HG03025 (cell line): ENCODE results near the gene LRBA.
"Not testable (repeated sequence)": the region's sequence is repeated elsewhere in the genome, so short reads cannot be mapped to it uniquely, and the experiment has no call there.

Experiments
- ATAC-seq: cut with Tn5 transposase; IDR thresholded peaks from one replicate; pipeline ENCODE4 v1.9.1; 2021; ENCODE audit warnings: mild to moderate bottlenecking, moderate library complexity; ENCODE audit not compliant: unreplicated experiment, low FRiP score

Gene LRBA

GRCh38 chr4:150391052-150391451 is 624.0 kb downstream of the LRBA start:
- no peak for ATAC-seq

GRCh38 chr4:150390531-150390910 is 624.6 kb downstream of the LRBA start:
- no peak for ATAC-seq

GRCh38 chr4:150389896-150390530 is 625.1 kb downstream of the LRBA start:
- no peak for ATAC-seq

DNA sequence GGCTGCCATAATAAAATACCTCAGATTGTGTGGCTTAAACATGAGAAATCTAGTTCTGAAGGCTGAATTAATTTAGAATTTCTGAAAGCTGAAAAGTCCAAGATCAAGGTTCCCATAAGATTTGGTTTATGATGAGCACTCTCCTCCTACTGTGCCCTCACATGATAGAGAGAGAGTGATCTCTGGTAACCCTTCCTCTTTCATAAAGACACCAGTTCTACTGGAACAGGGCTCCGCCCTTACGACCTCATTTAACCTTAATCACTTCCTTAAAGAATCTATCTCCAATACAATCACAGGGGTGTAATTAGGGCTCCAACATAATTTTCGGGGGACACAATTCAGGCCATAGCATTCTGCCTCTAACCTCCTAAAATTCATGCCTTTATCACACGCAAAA is 627.1 kb downstream of the LRBA start:
- ATAC-seq = no peak

- not testable (repeated sequence) for ATAC-seq
Observed at GRCh38 chr4:150386415-150386814, 628.7 kb downstream of the LRBA start.

DNA sequence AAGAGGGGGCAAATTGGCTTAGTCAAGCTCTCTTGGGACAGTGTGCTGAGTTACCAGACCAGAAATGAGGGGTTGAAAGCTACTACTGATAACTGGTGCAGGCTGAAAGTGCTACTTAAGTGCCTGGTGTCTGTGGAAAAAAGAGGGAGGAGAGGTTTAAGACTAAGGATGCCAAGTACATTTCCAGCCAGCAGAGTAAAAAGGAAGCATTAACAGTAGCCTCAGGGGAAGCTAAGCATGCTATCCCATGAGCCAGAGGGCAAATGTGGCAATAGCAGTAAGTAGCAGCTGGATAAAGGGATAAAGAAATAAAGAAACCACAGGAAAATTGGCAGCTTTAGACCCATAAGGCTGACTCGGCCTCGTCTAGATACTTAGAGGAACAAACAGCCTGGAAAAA is 629.5 kb downstream of the LRBA start:
- ATAC-seq = no peak

DNA sequence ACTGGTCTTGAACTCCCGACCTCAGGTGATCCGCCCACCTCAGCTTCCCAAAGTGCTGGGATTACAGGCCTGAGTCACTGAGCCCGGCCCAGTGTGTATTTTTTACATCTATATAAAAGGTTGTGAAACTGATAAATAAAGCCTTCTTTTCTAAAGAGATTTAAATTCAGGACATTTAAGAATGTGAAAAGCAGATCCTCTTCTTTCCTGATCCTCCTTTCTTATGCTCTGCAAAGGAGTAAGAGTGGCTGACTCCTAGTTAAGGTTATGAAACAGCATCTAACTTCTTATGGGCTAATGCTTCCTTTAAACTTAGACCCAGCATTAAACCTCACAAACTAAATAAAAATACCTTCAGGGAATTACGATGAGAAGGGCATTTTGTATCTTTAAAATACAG is 630.8 kb downstream of the LRBA start:
- no peak for ATAC-seq

GRCh38 chr4:150382028-150382427 is 633.1 kb downstream of the LRBA start:
- ATAC-seq = no peak

DNA sequence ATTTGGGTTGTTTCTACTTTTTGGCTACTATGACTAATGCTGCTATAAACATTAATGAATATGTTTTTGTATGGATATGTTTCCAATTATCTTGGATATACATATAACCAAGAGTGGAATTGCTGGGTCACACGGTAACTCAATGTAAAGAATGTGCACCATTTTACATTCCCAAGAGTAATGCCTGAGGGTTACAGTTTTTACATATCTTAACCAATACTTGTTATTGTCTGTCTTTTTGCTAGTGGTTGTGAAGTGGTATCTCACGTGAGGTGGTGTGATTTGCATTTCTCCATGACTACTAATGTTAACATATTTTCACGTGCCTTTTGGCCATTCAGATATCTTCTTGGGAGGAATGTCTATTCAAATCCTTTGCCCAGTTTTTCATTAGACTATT is 633.5 kb downstream of the LRBA start:
- ATAC-seq = no peak

DNA sequence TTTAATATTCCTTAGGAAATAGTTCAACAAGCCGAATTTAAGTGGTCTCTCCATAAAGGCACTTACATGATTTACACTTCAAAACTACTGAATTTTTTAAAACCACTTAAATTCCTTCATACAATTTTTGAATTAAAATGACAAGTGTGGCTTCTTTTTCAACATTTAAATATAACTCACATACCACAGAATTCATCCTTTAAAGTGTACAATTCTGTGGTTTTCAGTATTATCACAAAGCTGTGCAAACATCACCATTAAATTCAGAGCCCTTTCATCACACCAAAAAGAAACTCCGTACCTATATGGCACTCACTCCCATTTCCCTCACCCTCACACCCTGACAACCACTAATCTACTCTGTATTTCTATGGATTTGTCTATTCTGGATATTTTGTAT is 634.0 kb downstream of the LRBA start:
- no peak for ATAC-seq

- ATAC-seq = no peak
Observed at GRCh38 chr4:150379454-150379853, 635.6 kb downstream of the LRBA start.

DNA sequence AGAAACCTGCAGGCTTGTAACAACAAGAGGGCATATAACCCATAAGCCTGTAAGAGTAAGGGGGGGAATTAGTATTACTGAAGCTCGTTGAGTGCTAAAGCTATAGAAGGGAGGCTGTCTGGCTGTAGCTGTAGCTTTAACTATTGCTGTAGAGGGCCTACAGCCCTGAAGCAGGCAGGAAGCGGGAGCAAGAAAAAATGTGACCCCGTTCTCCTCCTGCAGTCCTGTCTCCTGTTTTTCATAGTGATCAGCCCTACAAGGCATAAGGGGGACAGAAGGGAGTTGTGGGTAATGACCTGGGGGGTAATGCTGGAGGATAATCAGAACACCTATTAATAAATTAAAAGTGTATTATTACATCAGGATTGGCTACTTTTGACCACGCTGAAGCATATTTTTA is 640.1 kb downstream of the LRBA start:
- ATAC-seq = no peak

GRCh38 chr4:150371869-150372268 is 643.2 kb downstream of the LRBA start:
- ATAC-seq = no peak

GRCh38 chr4:150369434-150370380 is 645.4 kb downstream of the LRBA start:
- no peak for ATAC-seq

DNA sequence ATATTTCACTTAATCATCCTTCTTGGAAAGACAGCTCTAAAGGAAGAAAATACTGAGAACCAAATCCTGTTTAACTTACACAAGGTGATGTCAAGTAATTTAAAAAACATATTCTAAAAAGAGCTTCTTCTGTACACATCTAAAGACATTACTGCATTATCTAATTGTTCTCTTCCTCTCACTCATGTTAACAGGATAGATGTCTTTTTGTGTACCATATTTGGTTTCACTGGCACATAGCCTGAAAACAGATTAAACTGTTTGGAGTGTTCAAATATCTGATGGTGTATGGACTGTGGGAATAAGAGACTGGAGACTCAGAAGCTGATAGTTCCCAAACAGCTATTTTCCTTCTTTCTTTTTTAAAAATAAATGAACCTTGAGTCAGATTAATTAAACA is 646.4 kb downstream of the LRBA start:
- ATAC-seq = no peak

DNA sequence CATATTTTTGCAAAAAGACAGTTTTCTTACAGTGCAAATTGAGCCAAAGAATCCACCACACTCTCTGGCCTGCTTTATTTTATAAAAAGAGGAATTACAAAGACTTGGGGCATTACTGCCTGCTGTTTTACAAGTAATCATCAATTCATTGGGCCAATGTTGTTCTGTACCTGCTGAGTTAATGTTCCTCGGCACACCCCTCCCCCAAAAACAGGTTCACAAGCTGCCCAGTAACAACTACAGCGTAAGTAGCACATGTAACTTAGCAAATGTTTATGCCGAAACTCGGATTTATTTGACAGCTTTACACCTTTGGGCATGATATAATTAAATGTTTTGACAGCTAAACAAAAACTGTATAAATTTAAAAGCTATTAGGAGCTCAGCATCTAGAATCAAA is 647.8 kb downstream of the LRBA start:
- no peak for ATAC-seq

- peak; percentile 74 for ATAC-seq
Observed at GRCh38 chr4:150366487-150366999, 648.5 kb downstream of the LRBA start.

DNA sequence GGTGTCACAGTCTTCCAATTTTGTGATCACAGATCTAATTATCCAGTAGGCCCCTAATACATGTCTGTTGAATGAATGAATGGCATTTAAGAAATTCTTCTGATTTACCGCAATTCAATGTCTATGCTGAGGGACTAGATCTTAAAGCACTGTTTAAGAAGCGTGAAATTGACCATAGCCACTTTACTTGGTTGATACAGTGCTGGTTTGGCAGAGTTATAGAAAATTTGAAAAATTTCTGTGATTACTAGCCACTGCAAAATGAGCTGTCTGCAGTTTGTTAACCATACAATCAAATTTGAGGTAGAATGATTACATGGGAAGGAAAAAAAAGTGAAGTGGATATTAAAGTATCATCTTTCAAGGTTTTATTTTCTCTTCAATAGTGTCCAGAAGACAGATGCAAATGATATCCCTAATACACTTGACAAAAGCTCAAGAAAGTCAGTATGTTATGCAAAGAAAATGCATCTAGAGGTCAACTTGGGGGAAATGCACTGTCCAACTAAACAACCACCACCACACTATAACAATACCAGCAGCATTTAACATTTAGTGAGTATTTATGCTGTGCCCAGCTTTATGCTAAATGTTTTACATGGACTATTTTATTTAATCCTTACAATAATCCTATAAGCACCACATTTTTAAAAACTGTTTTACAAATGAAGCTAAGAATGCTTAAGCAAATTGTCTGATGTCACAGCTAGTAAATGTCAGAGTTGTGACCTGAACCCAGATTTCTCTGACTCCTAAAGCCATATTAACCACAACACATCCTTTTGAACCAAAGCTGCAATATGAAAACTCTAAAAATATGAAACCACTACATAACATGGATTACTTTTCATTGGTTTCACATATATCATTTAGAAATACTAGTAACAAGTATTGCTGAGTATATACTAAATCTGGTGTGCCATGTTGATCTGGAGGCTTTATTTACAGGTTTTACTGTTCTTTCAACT is 651.1 kb downstream of the LRBA start:
- ATAC-seq = no peak

DNA sequence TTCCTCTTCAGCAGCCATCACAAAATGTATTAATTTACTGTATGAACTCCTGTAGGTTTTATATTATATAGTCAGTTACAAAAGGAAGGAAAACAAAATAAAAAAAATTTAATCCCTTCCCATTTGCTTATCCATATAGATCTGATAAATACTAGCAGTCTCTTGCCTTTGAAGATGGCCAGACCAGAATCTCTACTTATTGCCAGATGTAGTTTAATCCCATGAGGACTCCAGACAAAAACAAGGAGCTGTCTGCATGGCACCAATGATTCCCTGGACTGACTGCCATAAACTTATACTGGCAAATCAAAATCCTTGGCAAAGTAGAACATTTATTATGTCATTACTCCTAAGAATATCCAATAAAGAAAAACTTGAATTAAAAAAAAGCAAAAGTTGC is 656.4 kb downstream of the LRBA start:
- ATAC-seq = no peak

DNA sequence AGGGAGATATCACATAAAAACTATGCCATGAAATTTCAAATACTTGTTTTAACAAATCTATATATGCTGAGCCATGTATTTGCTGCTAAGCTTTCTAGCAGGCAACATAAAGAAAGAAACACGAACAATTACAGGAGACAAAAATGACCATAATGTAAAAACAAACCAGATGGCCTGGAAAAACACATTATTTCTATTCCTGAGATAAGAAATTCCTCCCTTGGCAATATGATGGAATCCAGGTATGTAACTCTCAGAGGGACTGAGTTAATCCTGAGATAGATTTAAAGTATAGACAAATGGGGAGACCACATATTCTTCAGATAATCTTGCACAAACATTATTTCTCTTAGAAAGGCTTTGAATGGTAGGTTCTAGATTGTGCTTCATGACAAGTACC is 657.3 kb downstream of the LRBA start:
- no peak for ATAC-seq
